HepG2 (cell line): ENCODE measurements around the gene CLDN10. TPM values are rescaled to one million over a fixed set of nuclear protein-coding genes. Genes with fewer than 3 reads are reported as not detected.

ENCODE experiments used
- CEBPB ChIP-seq: IDR thresholded peaks from 2 replicates; pipeline ENCODE4 v1.6.1; 2011; ENCODE audit warnings: low read depth, low read length, improper control_type of control experiment, borderline replicate concordance
- FIP1L1 ChIP-seq: fragments of 200-400 bp; formaldehyde crosslinking; IDR thresholded peaks from 2 replicates; pipeline ENCODE4 v1.6.1; 2018; ENCODE audit warnings: low read depth, mild to moderate bottlenecking, low read length, moderate library complexity, borderline replicate concordance; ENCODE audit not compliant: insufficient read depth
- FOXP1 ChIP-seq, 2 experiments: fragments of 450-650 bp in 1 of 2; IDR thresholded peaks; 2 replicates each; pipeline ENCODE4 v1.6.1; 2017 to 2018; ENCODE audit warnings: antibody characterized with exemption in 1 of 2
- HNF4A ChIP-seq: sonication (generic); formaldehyde crosslinking; IDR thresholded peaks from 2 replicates; pipeline ENCODE4 v1.4.0; 2020; ENCODE audit warnings: missing genetic modification reagents
- NR2F6 ChIP-seq, 2 experiments: IDR thresholded peaks; 2 replicates each; pipeline ENCODE4 v1.6.1; 2016; ENCODE audit warnings: antibody characterized with exemption in 1 of 2, mild to moderate bottlenecking in 1 of 2
- NR3C1 ChIP-seq: sonication (generic); formaldehyde crosslinking; IDR thresholded peaks from 2 replicates; pipeline ENCODE4 v1.4.0; 2020; ENCODE audit warnings: missing genetic modification reagents
- RBFOX2 ChIP-seq: fragments of 200-400 bp; formaldehyde crosslinking; IDR thresholded peaks from 2 replicates; pipeline ENCODE4 v1.6.1; 2017; ENCODE audit warnings: low read depth, mild to moderate bottlenecking, low read length
- REPIN1 ChIP-seq: sonication (generic); formaldehyde crosslinking; IDR thresholded peaks from 2 replicates; pipeline ENCODE4 v1.8.0; 2022; ENCODE audit warnings: missing genetic modification reagents, low read depth, mild to moderate bottlenecking, borderline replicate concordance
- THAP11 ChIP-seq: IDR thresholded peaks from 2 replicates; pipeline ENCODE4 v1.6.1; 2016; ENCODE audit warnings: missing biosample characterization, missing genetic modification reagents
- ZMYM3 ChIP-seq: sonication (generic); formaldehyde crosslinking; IDR thresholded peaks from 2 replicates; pipeline ENCODE4 v1.5.1; 2020; ENCODE audit warnings: mild to moderate bottlenecking, missing genetic modification reagents
- ZNF501 ChIP-seq: sonication (generic); formaldehyde crosslinking; IDR thresholded peaks from 2 replicates; pipeline ENCODE4 v1.5.1; 2020; ENCODE audit warnings: mild to moderate bottlenecking, moderate library complexity, missing genetic modification reagents
- ZNF678 ChIP-seq: sonication (generic); formaldehyde crosslinking; IDR thresholded peaks from 2 replicates; pipeline ENCODE4 v1.4.0; 2020; ENCODE audit warnings: mild to moderate bottlenecking, missing genetic modification reagents
- polyA plus RNA-seq, 8 experiments: library from polyadenylated mRNA; depleted of rRNA in 3 of 8; stranded (reverse) in 7 of 8; unstranded in 1 of 8; fragments of >200 nt; fragmentation: Illumina TruSeq in 4 of 8; extraction: Trizol in 4 of 8; gene quantifications; 2 replicates each; pipeline versions ENCODE4 v1.2.1 to v1.2.3, GENCODE V29; 2011 to 2016; ENCODE audit warnings: low read depth in 4 of 8, missing spikeins in 1 of 8, mixed read lengths in 1 of 8; ENCODE audit not compliant: insufficient read depth in 1 of 8
- total RNA-seq, 5 experiments: library from RNA; depleted of rRNA; stranded (reverse); fragments of >200 nt; fragmentation: Illumina TruSeq; extraction: Trizol; gene quantifications; 2 replicates each; pipeline ENCODE4 v1.2.3, GENCODE V29; 2016; ENCODE audit warnings: low read depth in 1 of 5
- TF ChIP-seq, protein P1 (sequence below): sonication (generic); formaldehyde crosslinking; IDR thresholded peaks from 2 replicates; pipeline ENCODE4 v1.5.1; 2020; ENCODE audit warnings: mild to moderate bottlenecking, moderate library complexity, missing genetic modification reagents
- TF ChIP-seq, protein P2 (sequence below): fragments of 450-650 bp; IDR thresholded peaks from 2 replicates; pipeline ENCODE4 v1.6.1; 2016
- TF ChIP-seq, protein P3 (sequence below): sonication (generic); formaldehyde crosslinking; IDR thresholded peaks from 2 replicates; pipeline ENCODE4 v1.4.0; 2020; ENCODE audit warnings: low read depth, mild to moderate bottlenecking, missing genetic modification reagents
- TF ChIP-seq, protein P4 (sequence below), 2 experiments: fragments of 450-650 bp in 1 of 2; sonication (generic) in 1 of 2; formaldehyde crosslinking in 1 of 2; IDR thresholded peaks; 2 replicates each; pipeline versions ENCODE4 v1.6.1 to v1.8.0; 2016 to 2022; ENCODE audit warnings: antibody characterized with exemption in 1 of 2, mild to moderate bottlenecking in 1 of 2, missing genetic modification reagents in 1 of 2

Gene CLDN10
- total and polyA plus RNA-seq, 2 of the 13 experiments (the other 11 are each of a cell fraction or from before 2014, with no cell fraction given) = not detected

DNA sequence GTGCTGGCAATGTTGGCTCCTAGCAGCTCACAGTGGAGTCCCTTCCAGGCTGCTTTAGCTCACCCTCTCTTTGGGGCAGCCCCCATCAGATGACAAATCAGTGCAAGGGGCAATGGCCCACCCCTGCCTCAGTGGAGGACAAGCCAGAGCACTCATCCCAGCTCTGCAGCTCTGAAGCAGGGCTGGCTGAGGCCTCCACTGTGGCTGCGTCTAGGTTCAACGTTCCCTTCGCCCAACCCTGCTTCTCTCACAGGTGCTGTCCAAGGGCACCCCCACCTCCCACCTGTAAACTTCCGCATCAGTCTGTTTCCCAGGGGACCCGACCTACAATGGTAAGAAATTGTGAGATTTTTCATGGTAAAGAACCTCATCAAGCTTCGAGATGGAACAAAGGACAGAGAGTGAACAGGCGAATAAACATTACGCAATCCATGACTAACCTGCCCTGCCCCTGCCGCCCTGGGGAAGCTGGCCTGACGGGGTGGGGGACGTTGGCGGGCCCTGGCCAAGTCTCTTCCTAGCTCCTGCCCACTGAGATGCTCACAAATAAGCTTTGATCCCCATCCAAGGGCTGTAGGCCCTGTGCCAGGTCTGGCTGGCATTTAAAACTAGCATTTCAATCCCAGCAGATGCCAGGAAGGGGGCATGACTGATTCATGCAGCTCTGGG is 51.5 kb downstream of the CLDN10 start (continued):
- TF ChIP-seq, protein P1, sequence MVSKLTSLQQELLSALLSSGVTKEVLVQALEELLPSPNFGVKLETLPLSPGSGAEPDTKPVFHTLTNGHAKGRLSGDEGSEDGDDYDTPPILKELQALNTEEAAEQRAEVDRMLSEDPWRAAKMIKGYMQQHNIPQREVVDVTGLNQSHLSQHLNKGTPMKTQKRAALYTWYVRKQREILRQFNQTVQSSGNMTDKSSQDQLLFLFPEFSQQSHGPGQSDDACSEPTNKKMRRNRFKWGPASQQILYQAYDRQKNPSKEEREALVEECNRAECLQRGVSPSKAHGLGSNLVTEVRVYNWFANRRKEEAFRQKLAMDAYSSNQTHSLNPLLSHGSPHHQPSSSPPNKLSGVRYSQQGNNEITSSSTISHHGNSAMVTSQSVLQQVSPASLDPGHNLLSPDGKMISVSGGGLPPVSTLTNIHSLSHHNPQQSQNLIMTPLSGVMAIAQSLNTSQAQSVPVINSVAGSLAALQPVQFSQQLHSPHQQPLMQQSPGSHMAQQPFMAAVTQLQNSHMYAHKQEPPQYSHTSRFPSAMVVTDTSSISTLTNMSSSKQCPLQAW (CRISPR knock-in tag) = peak; percentile 55; the same call in 1 of the 2 replicates
- no peak for TF ChIP-seq FOXP1 (IDR thresholded peaks at IDR 0.05)
- no peak for TF ChIP-seq FOXP1 (CRISPR knock-in tag; IDR thresholded peaks at IDR 0.05)
- no peak for TF ChIP-seq ZNF678 (CRISPR knock-in tag)
- no peak for TF ChIP-seq NR3C1 (CRISPR knock-in tag)
- TF ChIP-seq HNF4A (CRISPR knock-in tag) = peak; percentile 27; the same call in 1 of the 2 replicates
- no peak for TF ChIP-seq NR2F6 (IDR thresholded peaks at IDR 0.05)
- peak; percentile 50; the same call in 1 of the 2 replicates for TF ChIP-seq NR2F6 (CRISPR knock-in tag; IDR thresholded peaks at IDR 0.05)
- TF ChIP-seq RBFOX2 = no peak
- TF ChIP-seq CEBPB = peak; percentile 99
- TF ChIP-seq, protein P2, sequence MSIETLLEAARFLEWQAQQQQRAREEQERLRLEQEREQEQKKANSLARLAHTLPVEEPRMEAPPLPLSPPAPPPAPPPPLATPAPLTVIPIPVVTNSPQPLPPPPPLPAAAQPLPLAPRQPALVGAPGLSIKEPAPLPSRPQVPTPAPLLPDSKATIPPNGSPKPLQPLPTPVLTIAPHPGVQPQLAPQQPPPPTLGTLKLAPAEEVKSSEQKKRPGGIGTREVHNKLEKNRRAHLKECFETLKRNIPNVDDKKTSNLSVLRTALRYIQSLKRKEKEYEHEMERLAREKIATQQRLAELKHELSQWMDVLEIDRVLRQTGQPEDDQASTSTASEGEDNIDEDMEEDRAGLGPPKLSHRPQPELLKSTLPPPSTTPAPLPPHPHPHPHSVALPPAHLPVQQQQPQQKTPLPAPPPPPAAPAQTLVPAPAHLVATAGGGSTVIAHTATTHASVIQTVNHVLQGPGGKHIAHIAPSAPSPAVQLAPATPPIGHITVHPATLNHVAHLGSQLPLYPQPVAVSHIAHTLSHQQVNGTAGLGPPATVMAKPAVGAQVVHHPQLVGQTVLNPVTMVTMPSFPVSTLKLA = no peak
- TF ChIP-seq FIP1L1 = no peak
- no peak for TF ChIP-seq REPIN1 (CRISPR knock-in tag)
- TF ChIP-seq, protein P3, sequence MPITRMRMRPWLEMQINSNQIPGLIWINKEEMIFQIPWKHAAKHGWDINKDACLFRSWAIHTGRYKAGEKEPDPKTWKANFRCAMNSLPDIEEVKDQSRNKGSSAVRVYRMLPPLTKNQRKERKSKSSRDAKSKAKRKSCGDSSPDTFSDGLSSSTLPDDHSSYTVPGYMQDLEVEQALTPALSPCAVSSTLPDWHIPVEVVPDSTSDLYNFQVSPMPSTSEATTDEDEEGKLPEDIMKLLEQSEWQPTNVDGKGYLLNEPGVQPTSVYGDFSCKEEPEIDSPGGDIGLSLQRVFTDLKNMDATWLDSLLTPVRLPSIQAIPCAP (CRISPR knock-in tag) = no peak
- TF ChIP-seq THAP11 (CRISPR knock-in tag) = no peak
- no peak for TF ChIP-seq ZMYM3 (CRISPR knock-in tag)
- TF ChIP-seq, protein P4, sequence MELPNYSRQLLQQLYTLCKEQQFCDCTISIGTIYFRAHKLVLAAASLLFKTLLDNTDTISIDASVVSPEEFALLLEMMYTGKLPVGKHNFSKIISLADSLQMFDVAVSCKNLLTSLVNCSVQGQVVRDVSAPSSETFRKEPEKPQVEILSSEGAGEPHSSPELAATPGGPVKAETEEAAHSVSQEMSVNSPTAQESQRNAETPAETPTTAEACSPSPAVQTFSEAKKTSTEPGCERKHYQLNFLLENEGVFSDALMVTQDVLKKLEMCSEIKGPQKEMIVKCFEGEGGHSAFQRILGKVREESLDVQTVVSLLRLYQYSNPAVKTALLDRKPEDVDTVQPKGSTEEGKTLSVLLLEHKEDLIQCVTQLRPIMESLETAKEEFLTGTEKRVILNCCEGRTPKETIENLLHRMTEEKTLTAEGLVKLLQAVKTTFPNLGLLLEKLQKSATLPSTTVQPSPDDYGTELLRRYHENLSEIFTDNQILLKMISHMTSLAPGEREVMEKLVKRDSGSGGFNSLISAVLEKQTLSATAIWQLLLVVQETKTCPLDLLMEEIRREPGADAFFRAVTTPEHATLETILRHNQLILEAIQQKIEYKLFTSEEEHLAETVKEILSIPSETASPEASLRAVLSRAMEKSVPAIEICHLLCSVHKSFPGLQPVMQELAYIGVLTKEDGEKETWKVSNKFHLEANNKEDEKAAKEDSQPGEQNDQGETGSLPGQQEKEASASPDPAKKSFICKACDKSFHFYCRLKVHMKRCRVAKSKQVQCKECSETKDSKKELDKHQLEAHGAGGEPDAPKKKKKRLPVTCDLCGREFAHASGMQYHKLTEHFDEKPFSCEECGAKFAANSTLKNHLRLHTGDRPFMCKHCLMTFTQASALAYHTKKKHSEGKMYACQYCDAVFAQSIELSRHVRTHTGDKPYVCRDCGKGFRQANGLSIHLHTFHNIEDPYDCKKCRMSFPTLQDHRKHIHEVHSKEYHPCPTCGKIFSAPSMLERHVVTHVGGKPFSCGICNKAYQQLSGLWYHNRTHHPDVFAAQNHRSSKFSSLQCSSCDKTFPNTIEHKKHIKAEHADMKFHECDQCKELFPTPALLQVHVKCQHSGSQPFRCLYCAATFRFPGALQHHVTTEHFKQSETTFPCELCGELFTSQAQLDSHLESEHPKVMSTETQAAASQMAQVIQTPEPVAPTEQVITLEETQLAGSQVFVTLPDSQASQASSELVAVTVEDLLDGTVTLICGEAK (IDR thresholded peaks at IDR 0.05) = no peak
- TF ChIP-seq, protein P4 (CRISPR knock-in tag; IDR thresholded peaks at IDR 0.05) = no peak
- TF ChIP-seq ZNF501 (CRISPR knock-in tag) = 0 out of 2 replicates have a peak, but pooled peaks have one; percentile 30
